Ureter (tissue), 1 donor: ENCODE results near the gene PLXNA4. TPM values are rescaled to one million over a fixed set of nuclear protein-coding genes. Genes with fewer than 3 reads are reported as not detected.

ENCODE experiments used
- DNase-seq: peaks from one replicate; pipeline ENCODE4 v3.0.0-alpha.2; 2020; ENCODE audit warnings: low spot score
- total RNA-seq: library from RNA; stranded (reverse); gene quantifications from one replicate; pipeline ENCODE4 v1.2.4, GENCODE V29; 2023
- donor health status: DM: yes; HTN: yes; CAD: no.

The PLXNA4 gene
- total RNA-seq, 1 donor from 2014 or later: 7.6 TPM

- no peak for DNase-seq
Observed at GRCh38 chr7:132207211-132207610, 369.1 kb downstream of the PLXNA4 start.

GRCh38 chr7:132206594-132206993 is 369.7 kb downstream of the PLXNA4 start:
- DNase-seq: no peak

- DNase-seq: no peak
Observed at GRCh38 chr7:132205509-132205908, 370.8 kb downstream of the PLXNA4 start.

- no peak for DNase-seq
Observed at GRCh38 chr7:132203021-132203420, 373.2 kb downstream of the PLXNA4 start.

GRCh38 chr7:132202541-132202940 is 373.7 kb downstream of the PLXNA4 start:
- no peak for DNase-seq

GRCh38 chr7:132200141-132200540 is 376.1 kb downstream of the PLXNA4 start:
- no peak for DNase-seq

- no peak for DNase-seq
Observed at GRCh38 chr7:132199626-132200025, 376.6 kb downstream of the PLXNA4 start.

- no peak for DNase-seq
Observed at GRCh38 chr7:132197772-132198171, 378.5 kb downstream of the PLXNA4 start.

GRCh38 chr7:132193898-132194297 is 382.4 kb downstream of the PLXNA4 start:
- DNase-seq: no peak

GRCh38 chr7:132192809-132193208 is 383.5 kb downstream of the PLXNA4 start:
- no peak for DNase-seq

GRCh38 chr7:132191418-132191817 is 384.9 kb downstream of the PLXNA4 start:
- DNase-seq: no peak

- no peak for DNase-seq
Observed at GRCh38 chr7:132190683-132191082, 385.6 kb downstream of the PLXNA4 start.

- DNase-seq: no peak
Observed at GRCh38 chr7:132189881-132190280, 386.4 kb downstream of the PLXNA4 start.

GRCh38 chr7:132187869-132188789 is 388.1 kb downstream of the PLXNA4 start:
- DNase-seq: no peak

- DNase-seq: no peak
Observed at GRCh38 chr7:132187391-132187790, 388.9 kb downstream of the PLXNA4 start.

GRCh38 chr7:132185150-132185549 is 391.1 kb downstream of the PLXNA4 start:
- no peak for DNase-seq

GRCh38 chr7:132183781-132184380 is 392.4 kb downstream of the PLXNA4 start:
- no peak for DNase-seq

- DNase-seq: no peak
Observed at GRCh38 chr7:132182992-132183391, 393.3 kb downstream of the PLXNA4 start.

- no peak for DNase-seq
Observed at GRCh38 chr7:132181946-132182685, 394.2 kb downstream of the PLXNA4 start.

- no peak for DNase-seq
Observed at GRCh38 chr7:132181371-132181770, 394.9 kb downstream of the PLXNA4 start.

- no peak for DNase-seq
Observed at GRCh38 chr7:132180481-132180880, 395.8 kb downstream of the PLXNA4 start.

- no peak for DNase-seq
Observed at GRCh38 chr7:132179681-132180080, 396.6 kb downstream of the PLXNA4 start.

- DNase-seq: no peak
Observed at GRCh38 chr7:132179080-132179430, 397.2 kb downstream of the PLXNA4 start.
